Esophagus squamous epithelium (tissue), 5 donors: Measurements from ENCODE around the gene GLT8D1. TPM values are rescaled to one million over a fixed set of nuclear protein-coding genes. Genes with fewer than 3 reads are reported as not detected.

Experiments used
- DNase-seq: peaks from one replicate; lab custom pipeline; 2025; lab: John Stamatoyannopoulos, UW
- H3K27ac ChIP-seq, 4 donors: fragments of 200-600 bp; sonication (generic); one replicate each; pipeline ENCODE4 v1.5.1; 2016 to 2019; ENCODE audit warnings: mild to moderate bottlenecking in 1 of 4
- H3K27me3 ChIP-seq, 4 donors: fragments of 200-600 bp; sonication (generic); 1 replicate in 3 of 4; 2 replicates in 1 of 4; pipeline versions ENCODE4 v1.5.1 to v1.6.0; 2017 to 2021; ENCODE audit warnings: antibody characterized with exemption in 1 of 4
- H3K36me3 ChIP-seq, 3 donors: fragments of 200-600 bp; sonication (generic); one replicate each; pipeline ENCODE4 v1.5.1; 2016 to 2019
- H3K4me1 ChIP-seq, 3 donors: fragments of 200-600 bp; sonication (generic); one replicate each; pipeline ENCODE4 v1.5.1; 2017 to 2019
- H3K4me3 ChIP-seq, 4 donors: fragments of 200-600 bp; sonication (generic); 1 replicate in 3 of 4; 2 replicates in 1 of 4; pipeline ENCODE4 v1.5.1; 2016 to 2019; ENCODE audit warnings: mild to moderate bottlenecking in 2 of 4, moderate library complexity in 1 of 4
- H3K9me3 ChIP-seq, 3 donors: fragments of 200-600 bp; sonication (generic); one replicate each; pipeline ENCODE4 v1.5.1; 2016 to 2019
- CTCF ChIP-seq, 6 experiments: fragments of 450-650 bp in 4 of 6; fragments of 200-600 bp in 2 of 6; sonication (generic) in 2 of 6; IDR thresholded peaks; one replicate each; pipeline ENCODE4 v1.5.1; 2016 to 2019; ENCODE audit warnings: antibody characterized with exemption in 6 of 6, mild to moderate bottlenecking in 4 of 6, moderate library complexity in 4 of 6
- POLR2A ChIP-seq, 4 donors: fragments of 450-650 bp; IDR thresholded peaks; one replicate each; pipeline ENCODE4 v1.6.1; 2017; ENCODE audit warnings: antibody characterized with exemption in 4 of 4, mild to moderate bottlenecking in 4 of 4, moderate library complexity in 3 of 4
- whole genome bisulfite sequencing, 2 donors: methylation state at CpG; one replicate each; pipeline ENCODE4 v1.1.5; 2018; 5-methylcytosine and 5-hydroxymethylcytosine counted together
- intact Hi-C: fragments of 100-400 bp; cut with DNase I; formaldehyde crosslinking; loops from one replicate; pipeline ENCODE4 v1.15.0; 2022
- small RNA-seq, 4 donors: library from RNA; depleted of rRNA; stranded (forward); fragments of <200 nt; gene quantifications; one replicate each; pipeline ENCODE3, GENCODE V24; 2016
- total RNA-seq, 4 donors: library from RNA; depleted of rRNA; stranded (reverse); fragments of >200 nt; gene quantifications; one replicate each; pipeline ENCODE4 v1.1.0, GENCODE V29; 2016
- donor health status: DM: yes; HTN: yes; CAD: no.

The GLT8D1 gene
- total RNA-seq, 4 donors from 2014 or later: 10.6 to 34.7 (median 26.0) TPM

- TF ChIP-seq POLR2A (IDR thresholded peaks at IDR 0.05) (no peak), CTCF (IDR thresholded peaks at IDR 0.05) (no peak)
- intact Hi-C loops: no loop called here
- Histone ChIP-seq H3K36me3 (peaks cover 13 to 99% (median 31%) of the 10 kb centered on the region in 3 donors), H3K4me1 (no peaks in the 10 kb centered on the region), H3K27me3 (no peaks in the 10 kb centered on the region), H3K27ac (no peak overlapping the region), H3K9me3 (no peaks in the 10 kb centered on the region), H3K4me3 (no peak overlapping the region)
- no peak for DNase-seq
- WGBS, 2 donors: 94 to 98% methylated on average over 6 of the region's 6 CpGs
Observed at GRCh38 chr3:52645549-52645948, 60.0 kb downstream of the GLT8D1 start.

Small RNA genes lying within 50 kb of the gene (small RNA-seq; reads per million reads assigned to genes)
- gene AC006254.2 (0 reads per million in 4 donors), gene RF00569 (8,995 to 26,291 (median 17,859) reads per million in 4 donors), gene RF01183 (0 reads per million in 4 donors), gene SNORD19 (0 to 0.27 (median 0) reads per million in 4 donors), gene SNORD19B (0 reads per million in 4 donors), gene SNORD69 (3,019 to 3,988 (median 3,633) reads per million in 4 donors)

Other genes starting within 250 kb of the GLT8D1 start
- gene STAB1, start 210.5 kb downstream of the GLT8D1 start, total RNA-seq: 10 to 100 TPM in 3 of 4 donors, 1 to 10 TPM in 1; 5.6 to 69.4 (median 32.3) TPM
- gene NT5DC2, start 171.9 kb downstream of the GLT8D1 start, total RNA-seq: 10 to 100 TPM; 58.9 to 79.5 (median 70.2) TPM
- gene UQCC5, start 169.2 kb downstream of the GLT8D1 start, total RNA-seq: 1 to 10 TPM in 3 of 4 donors, under 1 TPM in 1; 0.32 to 5.1 (median 1.9) TPM
- gene PBRM1, start 19.9 kb downstream of the GLT8D1 start, total RNA-seq: 10 to 100 TPM; 34.0 to 76.4 (median 63.7) TPM
- 100 to 1,000 TPM in 3 of 4 donors, 10 to 100 TPM in 1; 95.8 to 184 (median 112) TPM for gene GNL3, start 19.8 kb downstream of the GLT8D1 start, total RNA-seq
- 100 to 1,000 TPM in 3 of 4 donors, 10 to 100 TPM in 1; 65.8 to 138 (median 123) TPM for gene SPCS1, start 315 bp upstream of the GLT8D1 start, total RNA-seq
- gene NEK4, start 65.1 kb upstream of the GLT8D1 start, total RNA-seq: 10 to 100 TPM in 3 of 4 donors, 1 to 10 TPM in 1; 8.0 to 16.6 (median 14.6) TPM
- gene ITIH1, start 71.8 kb upstream of the GLT8D1 start, total RNA-seq: not detected
- 1 to 10 TPM in 2 of 4 donors, under 1 TPM in 1, not detected in 1; 0.26 to 3.7 (median 1.3) TPM for gene ITIH3, start 89.0 kb upstream of the GLT8D1 start, total RNA-seq
- 1 to 10 TPM in 3 of 4 donors, under 1 TPM in 1; 0.22 to 2.3 (median 1.5) TPM for gene ITIH4, start 124.9 kb upstream of the GLT8D1 start, total RNA-seq
- 10 to 100 TPM in 1 of 4 donors, 1 to 10 TPM in 2, not detected in 1; 4.2 to 15.7 (median 5.7) TPM for gene MUSTN1, start 129.2 kb upstream of the GLT8D1 start, total RNA-seq
- gene STIMATE, start 191.8 kb upstream of the GLT8D1 start, total RNA-seq: 10 to 100 TPM in 3 of 4 donors, 1 to 10 TPM in 1; 7.0 to 14.7 (median 12.4) TPM